ENCODE measurements around the gene FAM200A.

DNA sequence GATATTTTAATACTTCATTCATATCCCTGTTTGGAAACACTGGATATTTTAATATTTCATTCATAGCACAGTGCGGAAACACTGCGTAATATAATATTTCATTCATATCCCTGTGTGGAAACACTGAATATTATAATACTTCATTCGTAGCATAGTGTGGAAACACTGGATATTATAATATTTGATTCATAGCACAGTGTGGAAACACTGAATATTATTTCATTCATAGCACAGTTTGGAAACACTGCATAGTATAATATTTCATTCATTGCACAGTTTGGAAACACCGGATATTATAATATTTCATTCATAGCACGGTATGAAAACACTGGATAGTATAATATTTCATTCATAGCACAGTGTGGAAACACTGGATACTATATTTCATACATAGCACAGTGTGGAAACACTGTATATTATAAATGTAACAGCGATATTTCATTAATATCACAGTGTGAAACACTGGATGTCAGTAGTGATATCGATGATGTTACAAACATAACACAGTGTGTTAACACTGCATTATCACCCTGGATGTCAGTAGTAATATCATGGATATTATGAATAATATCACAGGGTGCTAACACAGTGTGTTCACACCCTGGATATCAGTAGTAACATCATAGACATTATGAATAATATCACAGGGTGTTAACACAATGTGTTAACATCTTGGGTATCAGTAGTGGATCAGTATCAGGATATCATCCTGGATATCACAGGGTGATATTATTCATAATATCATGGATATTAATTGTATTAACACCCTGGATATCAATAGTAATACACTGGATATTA is 43.2 kb upstream of the FAM200A start:
- TF ChIP-seq POLR2A (IDR thresholded peaks at IDR 0.05): no peak
- TF ChIP-seq, protein P1, sequence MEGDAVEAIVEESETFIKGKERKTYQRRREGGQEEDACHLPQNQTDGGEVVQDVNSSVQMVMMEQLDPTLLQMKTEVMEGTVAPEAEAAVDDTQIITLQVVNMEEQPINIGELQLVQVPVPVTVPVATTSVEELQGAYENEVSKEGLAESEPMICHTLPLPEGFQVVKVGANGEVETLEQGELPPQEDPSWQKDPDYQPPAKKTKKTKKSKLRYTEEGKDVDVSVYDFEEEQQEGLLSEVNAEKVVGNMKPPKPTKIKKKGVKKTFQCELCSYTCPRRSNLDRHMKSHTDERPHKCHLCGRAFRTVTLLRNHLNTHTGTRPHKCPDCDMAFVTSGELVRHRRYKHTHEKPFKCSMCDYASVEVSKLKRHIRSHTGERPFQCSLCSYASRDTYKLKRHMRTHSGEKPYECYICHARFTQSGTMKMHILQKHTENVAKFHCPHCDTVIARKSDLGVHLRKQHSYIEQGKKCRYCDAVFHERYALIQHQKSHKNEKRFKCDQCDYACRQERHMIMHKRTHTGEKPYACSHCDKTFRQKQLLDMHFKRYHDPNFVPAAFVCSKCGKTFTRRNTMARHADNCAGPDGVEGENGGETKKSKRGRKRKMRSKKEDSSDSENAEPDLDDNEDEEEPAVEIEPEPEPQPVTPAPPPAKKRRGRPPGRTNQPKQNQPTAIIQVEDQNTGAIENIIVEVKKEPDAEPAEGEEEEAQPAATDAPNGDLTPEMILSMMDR (IDR thresholded peaks at IDR 0.05): no peak

Measured in tibial nerve (tissue), 3 donors.